HS-5 (cell line): Measurements from ENCODE around the gene ZNF555.
"Not testable (repeated sequence)": the region's sequence is repeated elsewhere in the genome, so short reads cannot be mapped to it uniquely, and the experiment has no call there.

Source experiments
- DNase-seq: peaks from one replicate; pipeline ENCODE4 v3.0.0-alpha.2; 2012; ENCODE audit warnings: low read depth

Gene ZNF555

GRCh38 chr19:2807379-2808128, 33.7 kb upstream of the ZNF555 start:
- no peak for DNase-seq

GRCh38 chr19:2808129-2808941, 32.9 kb upstream of the ZNF555 start:
- DNase-seq: no peak

- DNase-seq: no peak
Observed at GRCh38 chr19:2809387-2810140, 31.7 kb upstream of the ZNF555 start.

- no peak for DNase-seq
Observed at GRCh38 chr19:2810141-2811091, 30.9 kb upstream of the ZNF555 start.

GRCh38 chr19:2811221-2811722, 30.0 kb upstream of the ZNF555 start:
- DNase-seq: no peak

GRCh38 chr19:2811735-2812413, 29.4 kb upstream of the ZNF555 start:
- DNase-seq: no peak

GRCh38 chr19:2812414-2813234, 28.7 kb upstream of the ZNF555 start:
- DNase-seq: no peak

GRCh38 chr19:2813235-2814160, 27.8 kb upstream of the ZNF555 start:
- no peak for DNase-seq

GRCh38 chr19:2814426-2814825, 26.8 kb upstream of the ZNF555 start:
- no peak for DNase-seq

GRCh38 chr19:2815191-2815614, 26.1 kb upstream of the ZNF555 start:
- DNase-seq: no peak

- DNase-seq: no peak
Observed at GRCh38 chr19:2815923-2816322, 25.4 kb upstream of the ZNF555 start.

GRCh38 chr19:2816641-2817040, 24.6 kb upstream of the ZNF555 start:
- DNase-seq: no peak

- DNase-seq: not testable (repeated sequence)
Observed at GRCh38 chr19:2817237-2817829, 23.9 kb upstream of the ZNF555 start.

- DNase-seq: peak; percentile 77
Observed at GRCh38 chr19:2819540-2820111, 21.6 kb upstream of the ZNF555 start, which contains the start of gene ZNF554. ZNF554 (plus strand) TSS chr19:2819868; CDS start chr19:2820072, 204 bp downstream.

GRCh38 chr19:2820112-2820702, 21.1 kb upstream of the ZNF555 start:
- no peak for DNase-seq

- no peak for DNase-seq
Observed at GRCh38 chr19:2822846-2823245, 18.4 kb upstream of the ZNF555 start.

- no peak for DNase-seq
Observed at GRCh38 chr19:2823646-2824045, 17.6 kb upstream of the ZNF555 start.
